PC-9 (cell line): Measurements from ENCODE around the gene TMEM151B.

Experiments
- EZH2 ChIP-seq: fragments of 200-600 bp; sonication (generic); IDR thresholded peaks from 2 replicates; pipeline ENCODE4 v1.8.0; 2017; ENCODE audit warnings: antibody characterized with exemption, low read depth
- TF ChIP-seq, protein P1 (sequence below): fragments of 200-600 bp; sonication (generic); conservative IDR thresholded peaks from 2 replicates; pipeline ENCODE4 v1.6.1; 2017; ENCODE audit warnings: mixed run types, antibody characterized with exemption, mild to moderate bottlenecking, moderate library complexity

DNA sequence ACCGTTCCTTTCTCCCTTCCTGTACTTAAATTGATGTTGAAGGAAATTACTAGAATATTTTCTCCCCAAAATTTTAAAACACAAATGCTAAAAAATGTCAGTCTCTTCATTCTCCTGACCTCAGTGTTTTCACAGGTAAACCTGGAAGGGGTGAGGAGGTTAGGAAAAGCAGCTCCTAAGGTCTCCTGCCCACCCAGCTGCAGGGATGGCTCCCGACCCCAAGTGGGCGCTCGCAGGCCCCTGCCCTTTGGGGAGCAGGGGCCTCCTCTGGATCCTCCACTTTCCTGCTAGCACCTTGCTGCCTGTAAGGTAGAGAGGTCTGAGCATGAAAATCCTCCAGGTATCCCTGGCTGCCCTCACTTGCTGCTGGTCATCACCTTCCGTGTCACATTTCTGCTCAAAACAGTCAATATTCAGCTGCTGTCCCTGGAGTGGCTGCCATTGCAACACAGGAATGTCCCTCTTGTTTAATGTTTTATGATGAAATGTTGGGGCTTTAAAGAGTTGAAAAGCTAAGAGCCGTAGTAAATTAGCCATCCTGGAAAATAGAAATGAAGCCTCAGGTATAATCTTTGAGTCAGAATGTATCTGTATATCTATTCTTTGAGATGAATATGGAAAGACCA lies 34.2 kb upstream of the TMEM151B start:
- TF ChIP-seq, protein P1, sequence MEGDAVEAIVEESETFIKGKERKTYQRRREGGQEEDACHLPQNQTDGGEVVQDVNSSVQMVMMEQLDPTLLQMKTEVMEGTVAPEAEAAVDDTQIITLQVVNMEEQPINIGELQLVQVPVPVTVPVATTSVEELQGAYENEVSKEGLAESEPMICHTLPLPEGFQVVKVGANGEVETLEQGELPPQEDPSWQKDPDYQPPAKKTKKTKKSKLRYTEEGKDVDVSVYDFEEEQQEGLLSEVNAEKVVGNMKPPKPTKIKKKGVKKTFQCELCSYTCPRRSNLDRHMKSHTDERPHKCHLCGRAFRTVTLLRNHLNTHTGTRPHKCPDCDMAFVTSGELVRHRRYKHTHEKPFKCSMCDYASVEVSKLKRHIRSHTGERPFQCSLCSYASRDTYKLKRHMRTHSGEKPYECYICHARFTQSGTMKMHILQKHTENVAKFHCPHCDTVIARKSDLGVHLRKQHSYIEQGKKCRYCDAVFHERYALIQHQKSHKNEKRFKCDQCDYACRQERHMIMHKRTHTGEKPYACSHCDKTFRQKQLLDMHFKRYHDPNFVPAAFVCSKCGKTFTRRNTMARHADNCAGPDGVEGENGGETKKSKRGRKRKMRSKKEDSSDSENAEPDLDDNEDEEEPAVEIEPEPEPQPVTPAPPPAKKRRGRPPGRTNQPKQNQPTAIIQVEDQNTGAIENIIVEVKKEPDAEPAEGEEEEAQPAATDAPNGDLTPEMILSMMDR: no peak
- TF ChIP-seq EZH2: no peak
